ENCODE data around the gene HS1BP3. TPM values are rescaled to one million over a fixed set of nuclear protein-coding genes. Genes with fewer than 3 reads are reported as not detected.

The HS1BP3 gene
- total and polyA plus RNA-seq, 2 of the 13 experiments (the other 11 are each of a cell fraction or from before 2014, with no cell fraction given): 15.2 to 22.0 TPM

GRCh38 chr2:20692081-20692480, 41.2 kb upstream of the HS1BP3 start:
- in situ Hi-C loops (cut with HindIII; ENCODE audit: extremely low pct_ligation_motif_present, low pct_unique_long_range_greater_than_20kb) (no loop called here), intact Hi-C loops (cut with micrococcal nuclease; ENCODE audit: unreplicated experiment) (no loop called here)
- ChIA-PET CTCF (ENCODE audit: low intra/inter-chr PET ratio, low total read pairs) (no interaction called here), POLR2A (no interaction called here)
- H3K4me3 ChIP-seq (replicated peaks in 1 of 3; ENCODE audit: insufficient read depth in 1 of 3, low read depth in 2 of 3, low read length in 3 of 3): no peak overlapping the region
- H3K27ac ChIP-seq (ENCODE audit: extremely low read length, insufficient read depth, low read length): peak overlapping the region; percentile 23
- no TSS peak for BruUV-seq (replicated peaks)
- ATAC-seq (no peak), FAIRE-seq (peak; percentile 55), DNase-seq (ENCODE audit: low spot score) (no peak)
- no peaks in the 10 kb centered on the region for H3K79me2 ChIP-seq (ENCODE audit: insufficient read depth, low read length)
- no peak overlapping the region for H3K9ac ChIP-seq (ENCODE audit: insufficient read depth, low read depth, low read length)
- peaks cover 27% of the 10 kb centered on the region for H3K4me1 ChIP-seq (ENCODE audit: insufficient read depth, low read length)
- no peak overlapping the region for H3K4me2 ChIP-seq (ENCODE audit: low read depth, low read length)
- no peaks in the 10 kb centered on the region for H3K9me3 ChIP-seq (ENCODE audit: low read length)
- TF ChIP-seq TBX2 (CRISPR knock-in tag; IDR thresholded peaks at IDR 0.05; ENCODE audit: borderline replicate concordance) (no peak), POLR2AphosphoS5 (IDR thresholded peaks at IDR 0.05; ENCODE audit: low read depth, low read length) (no peak), KLF6 (CRISPR knock-in tag; IDR thresholded peaks at IDR 0.05) (no peak), ZNF33A (CRISPR knock-in tag; IDR thresholded peaks at IDR 0.05; ENCODE audit: borderline replicate concordance) (no peak), CERS6 (CRISPR knock-in tag; IDR thresholded peaks at IDR 0.05) (no peak), PAXIP1 (CRISPR knock-in tag; conservative IDR thresholded peaks at IDR 0.05) (no peak), SNRNP70 (IDR thresholded peaks at IDR 0.05; ENCODE audit: low read depth, low read length) (no peak), ZC3H13 (CRISPR knock-in tag; IDR thresholded peaks at IDR 0.05) (no peak), ZNF326 (CRISPR knock-in tag; IDR thresholded peaks at IDR 0.05; ENCODE audit: borderline replicate concordance) (no peak), FOXC1 (CRISPR knock-in tag; IDR thresholded peaks at IDR 0.05; ENCODE audit: borderline replicate concordance) (no peak), ARID2 (CRISPR knock-in tag; IDR thresholded peaks at IDR 0.05; ENCODE audit: borderline replicate concordance) (no peak), ZNF572 (CRISPR knock-in tag; IDR thresholded peaks at IDR 0.05) (no peak), POLR2A (IDR thresholded peaks at IDR 0.05; ENCODE audit: insufficient read depth in 1 of 2, low read depth in 2 of 2, low read length in 2 of 2) (no peak), ZFP82 (CRISPR knock-in tag; IDR thresholded peaks at IDR 0.05; ENCODE audit: borderline replicate concordance) (no peak), ZNF607 (CRISPR knock-in tag; IDR thresholded peaks at IDR 0.05; ENCODE audit: borderline replicate concordance) (no peak), RXRA (CRISPR knock-in tag; IDR thresholded peaks at IDR 0.05) (no peak)
- no peaks in the 10 kb centered on the region for H3K27me3 ChIP-seq (ENCODE audit: control insufficient read depth in 1 of 2, insufficient read depth in 2 of 2, low read length in 2 of 2)
- no peaks in the 10 kb centered on the region for H4K20me1 ChIP-seq (ENCODE audit: insufficient read depth, low read length)
- H2AFZ ChIP-seq (ENCODE audit: low read length): no peak overlapping the region
- 92% methylated on average over 2 of the region's 2 CpGs for WGBS (ENCODE audit: low lambda C conversion rate)
- peaks cover 13 to 33% of the 10 kb centered on the region in 2 experiments for H3K36me3 ChIP-seq (replicated peaks in 1 of 2; ENCODE audit: control insufficient read depth in 1 of 2, insufficient read depth in 2 of 2, low read length in 2 of 2)

Data from HepG2 (cell line).